WTC11 (cell line): ENCODE results near the gene SNX25. TPM values are rescaled to one million over a fixed set of nuclear protein-coding genes. Genes with fewer than 3 reads are reported as not detected.

ENCODE experiments used
- ATAC-seq: fragments of 200-7000 bp; cut with Tn5 transposase; 2 replicates; pipeline ENCODE4 v1.10.0; 2021; ENCODE audit warnings: mild to moderate bottlenecking, moderate library complexity
- CTCF ChIA-PET: fragments of 300-600 bp; sonication (Branson Sonifier 250); formaldehyde crosslinking; loops from one replicate; lab custom pipeline; 2021; ENCODE audit warnings: antibody characterized with exemption; lab: Charles Lee
- POLR2A ChIA-PET: fragments of 350-600 bp; sonication (Branson Sonifier 250); formaldehyde crosslinking; loops from one replicate; lab custom pipeline; 2021; ENCODE audit warnings: antibody characterized with exemption; lab: Charles Lee
- DNase-seq: peaks from one replicate; pipeline ENCODE4 v3.0.0; 2021; ENCODE audit warnings: low spot score
- H3K27ac Mint-ChIP-seq: 2 replicates; pipeline ENCODE4 v1.8.0; 2021; ENCODE audit warnings: mixed read lengths
- H3K27me3 Mint-ChIP-seq: 2 replicates; pipeline ENCODE4 v1.8.0; 2021; ENCODE audit warnings: low read depth, mild to moderate bottlenecking, moderate library complexity, mixed read lengths
- H3K36me3 Mint-ChIP-seq: 2 replicates; pipeline ENCODE4 v1.8.0; 2021; ENCODE audit warnings: mixed read lengths
- H3K4me1 Mint-ChIP-seq: 2 replicates; pipeline ENCODE4 v1.8.0; 2022; ENCODE audit warnings: mixed read lengths
- H3K4me3 Mint-ChIP-seq: 2 replicates; pipeline ENCODE4 v1.8.0; 2021; ENCODE audit warnings: mild to moderate bottlenecking, moderate library complexity, mixed read lengths
- H3K9me3 Mint-ChIP-seq: 2 replicates; pipeline ENCODE4 v1.8.0; 2021; ENCODE audit warnings: mixed read lengths
- ATF2 ChIP-seq: sonication (generic); formaldehyde crosslinking; IDR thresholded peaks from 2 replicates; pipeline ENCODE4 v1.8.1; 2022; ENCODE audit warnings: low read depth, missing genetic modification reagents, borderline replicate concordance
- CBFB ChIP-seq: sonication (generic); formaldehyde crosslinking; IDR thresholded peaks from 2 replicates; pipeline ENCODE4 v1.8.1; 2022; ENCODE audit warnings: mild to moderate bottlenecking, low read depth, missing genetic modification reagents
- CDX4 ChIP-seq: fragments of 250-450 bp; sonication (Bioruptor Pico); IDR thresholded peaks from 2 replicates; pipeline ENCODE4 v1.9.0; 2021; ENCODE audit warnings: moderate library complexity, mild to moderate bottlenecking, inconsistent platforms, borderline replicate concordance
- E2F1 ChIP-seq: sonication (generic); formaldehyde crosslinking; IDR thresholded peaks from 2 replicates; pipeline ENCODE4 v1.8.0; 2022; ENCODE audit warnings: mild to moderate bottlenecking, missing genetic modification reagents
- ERG ChIP-seq: fragments of 250-450 bp; sonication (Bioruptor Pico); IDR thresholded peaks from 2 replicates; pipeline ENCODE4 v1.8.0; 2021; ENCODE audit warnings: mild to moderate bottlenecking
- ETV6 ChIP-seq: sonication (generic); formaldehyde crosslinking; IDR thresholded peaks from 2 replicates; pipeline ENCODE4 v1.8.1; 2022; ENCODE audit warnings: mild to moderate bottlenecking, missing genetic modification reagents
- FOXP1 ChIP-seq: sonication (generic); formaldehyde crosslinking; IDR thresholded peaks from 2 replicates; pipeline ENCODE4 v1.8.0; 2022; ENCODE audit warnings: missing genetic modification reagents, mild to moderate bottlenecking, moderate library complexity, borderline replicate concordance
- GABPB1 ChIP-seq: sonication (generic); formaldehyde crosslinking; IDR thresholded peaks from 2 replicates; pipeline ENCODE4 v1.8.1; 2023; ENCODE audit warnings: mild to moderate bottlenecking, missing genetic modification reagents
- HMGA2 ChIP-seq: fragments of 250-450 bp; sonication (Bioruptor Pico); IDR thresholded peaks from 2 replicates; pipeline ENCODE4 v1.4.0; 2021; ENCODE audit warnings: mild to moderate bottlenecking, moderate library complexity
- JUN ChIP-seq: sonication (generic); formaldehyde crosslinking; IDR thresholded peaks from 2 replicates; pipeline ENCODE4 v1.8.0; 2023; ENCODE audit warnings: mild to moderate bottlenecking, missing genetic modification reagents
- MXD4 ChIP-seq: fragments of 250-450 bp; sonication (Bioruptor Pico); IDR thresholded peaks from 2 replicates; pipeline ENCODE4 v1.8.0; 2021; ENCODE audit warnings: mild to moderate bottlenecking, moderate library complexity, borderline replicate concordance
- NFATC4 ChIP-seq: fragments of 250-450 bp; sonication (Bioruptor Pico); IDR thresholded peaks from 2 replicates; pipeline ENCODE4 v1.9.0; 2021; ENCODE audit warnings: mild to moderate bottlenecking
- OVOL2 ChIP-seq: fragments of 250-450 bp; sonication (Bioruptor Pico); IDR thresholded peaks from 2 replicates; pipeline ENCODE4 v1.9.0; 2021; ENCODE audit warnings: mild to moderate bottlenecking, borderline replicate concordance
- PREB ChIP-seq: sonication (generic); formaldehyde crosslinking; IDR thresholded peaks from 2 replicates; pipeline ENCODE4 v1.8.1; 2022; ENCODE audit warnings: mild to moderate bottlenecking, missing genetic modification reagents, moderate library complexity, borderline replicate concordance
- RORB ChIP-seq: fragments of 250-450 bp; sonication (Bioruptor Pico); IDR thresholded peaks from 2 replicates; pipeline ENCODE4 v1.9.0; 2021; ENCODE audit warnings: mild to moderate bottlenecking
- SMAD3 ChIP-seq: sonication (generic); formaldehyde crosslinking; IDR thresholded peaks from 2 replicates; pipeline ENCODE4 v1.8.0; 2022; ENCODE audit warnings: missing genetic modification reagents, mild to moderate bottlenecking, borderline replicate concordance
- USF2 ChIP-seq: sonication (generic); formaldehyde crosslinking; IDR thresholded peaks from 2 replicates; pipeline ENCODE4 v1.8.1; 2023; ENCODE audit warnings: mild to moderate bottlenecking, missing genetic modification reagents, moderate library complexity
- ZBTB21 ChIP-seq: sonication (generic); formaldehyde crosslinking; IDR thresholded peaks from 2 replicates; pipeline ENCODE4 v1.8.1; 2023; ENCODE audit warnings: mild to moderate bottlenecking, missing genetic modification reagents, borderline replicate concordance
- ZMAT4 ChIP-seq: fragments of 250-450 bp; sonication (Bioruptor Pico); IDR thresholded peaks from 2 replicates; pipeline ENCODE4 v1.9.0; 2021; ENCODE audit warnings: mild to moderate bottlenecking
- ZNF281 ChIP-seq: sonication (generic); formaldehyde crosslinking; IDR thresholded peaks from 2 replicates; pipeline ENCODE4 v1.8.0; 2023; ENCODE audit warnings: mild to moderate bottlenecking, missing genetic modification reagents
- total RNA-seq: library from RNA; stranded (reverse); gene quantifications from 3 replicates; pipeline ENCODE4 v1.2.3, GENCODE V29; 2021

The SNX25 gene
- total RNA-seq, 1 experiment from 2014 or later = 16.9 TPM

- no peak for TF ChIP-seq USF2 (CRISPR knock-in tag)
Observed at GRCh38 chr4:185270885-185271284, 61.5 kb downstream of the SNX25 start (continued).

- no peak overlapping the region for H3K4me3 Mint-ChIP-seq
- no peak for ATAC-seq
- peaks cover 24% of the 10 kb centered on the region for H3K4me1 Mint-ChIP-seq
- no peaks in the 10 kb centered on the region for H3K9me3 Mint-ChIP-seq
- no peak for TF ChIP-seq SMAD3 (CRISPR knock-in tag)
- no peak for TF ChIP-seq ZMAT4
- no peak for TF ChIP-seq RORB
- no peak for TF ChIP-seq E2F1 (CRISPR knock-in tag)
- TF ChIP-seq ERG = no peak
- no peak for TF ChIP-seq OVOL2 (CRISPR knock-in tag)
- TF ChIP-seq HMGA2 (CRISPR knock-in tag) = no peak
- TF ChIP-seq CBFB (CRISPR knock-in tag) = no peak
- no peak for TF ChIP-seq JUN
- no peak for TF ChIP-seq ZBTB21 (CRISPR knock-in tag)
- no peak for TF ChIP-seq ATF2
- TF ChIP-seq GABPB1 (CRISPR knock-in tag) = no peak
- ChIA-PET CTCF (interaction anchor here (1.1 to 1.2 kb wide), 3 partner anchors 88 to 185 kb away, joined by 3 to 7 read pairs (median 3); no protein-coding TSS in a partner anchor), POLR2A (no interaction called here)
- H3K27ac Mint-ChIP-seq = peak overlapping the region; percentile 55; the same call in 1 of the 2 replicates
- H3K36me3 Mint-ChIP-seq = peaks cover 6% of the 10 kb centered on the region; the same call in 1 of the 2 replicates
- DNase-seq = no peak
- no peaks in the 10 kb centered on the region for H3K27me3 Mint-ChIP-seq
Observed at GRCh38 chr4:185272245-185272644, 62.8 kb downstream of the SNX25 start.

- POLR2A ChIA-PET = no interaction called here
- ATAC-seq = no peak
- Mint-ChIP-seq H3K4me1 (peaks cover 24% of the 10 kb centered on the region), H3K27me3 (no peaks in the 10 kb centered on the region), H3K36me3 (no peaks in the 10 kb centered on the region), H3K27ac (no peak overlapping the region), H3K9me3 (no peaks in the 10 kb centered on the region), H3K4me3 (no peak overlapping the region)
- CTCF ChIA-PET = no interaction called here
- no peak for DNase-seq
- TF ChIP-seq ETV6 = no peak
- TF ChIP-seq FOXP1 (CRISPR knock-in tag) = no peak
Observed at GRCh38 chr4:185275501-185275900, 66.1 kb downstream of the SNX25 start.

- H3K9me3 Mint-ChIP-seq = no peaks in the 10 kb centered on the region
- no peak overlapping the region for H3K27ac Mint-ChIP-seq
- POLR2A ChIA-PET = no interaction called here
- H3K36me3 Mint-ChIP-seq = no peaks in the 10 kb centered on the region
- CTCF ChIA-PET = no interaction called here
- no peaks in the 10 kb centered on the region for H3K27me3 Mint-ChIP-seq
- no peak overlapping the region for H3K4me3 Mint-ChIP-seq
- peaks cover 24% of the 10 kb centered on the region for H3K4me1 Mint-ChIP-seq
- ATAC-seq (no peak), DNase-seq (no peak)
- no peak for TF ChIP-seq ATF2
- no peak for TF ChIP-seq MXD4 (CRISPR knock-in tag)
- TF ChIP-seq SMAD3 (CRISPR knock-in tag) = no peak
- TF ChIP-seq PREB (CRISPR knock-in tag) = no peak
- no peak for TF ChIP-seq ZNF281 (CRISPR knock-in tag)
- TF ChIP-seq NFATC4 (CRISPR knock-in tag) = no peak
- no peak for TF ChIP-seq CDX4
Observed at GRCh38 chr4:185276036-185276435, 66.6 kb downstream of the SNX25 start.
